HG02973 (cell line): Measurements from ENCODE around the gene LIN37.
"Not testable (repeated sequence)": the region's sequence is repeated elsewhere in the genome, so short reads cannot be mapped to it uniquely, and the experiment has no call there.

Experiments used
- ATAC-seq: cut with Tn5 transposase; IDR thresholded peaks from one replicate; pipeline ENCODE4 v1.9.1; 2021; ENCODE audit warnings: moderate library complexity; ENCODE audit not compliant: unreplicated experiment

Gene LIN37

GRCh38 chr19:35787227-35787799, 38.9 kb downstream of the LIN37 start:
- no peak for ATAC-seq

GRCh38 chr19:35788205-35788960, 40.0 kb downstream of the LIN37 start:
- no peak for ATAC-seq

GRCh38 chr19:35789195-35789977, 41.0 kb downstream of the LIN37 start:
- no peak for ATAC-seq

GRCh38 chr19:35789978-35790944, 41.9 kb downstream of the LIN37 start:
- ATAC-seq = no peak

GRCh38 chr19:35790981-35791813, 42.8 kb downstream of the LIN37 start:
- ATAC-seq = no peak

GRCh38 chr19:35791814-35792279, 43.5 kb downstream of the LIN37 start:
- no peak for ATAC-seq

- ATAC-seq = no peak
Observed at GRCh38 chr19:35792312-35792711, 43.9 kb downstream of the LIN37 start.

- ATAC-seq = no peak
Observed at GRCh38 chr19:35792888-35793287, 44.5 kb downstream of the LIN37 start.

GRCh38 chr19:35793381-35794165, 45.2 kb downstream of the LIN37 start:
- ATAC-seq = no peak

GRCh38 chr19:35795564-35795963, 47.2 kb downstream of the LIN37 start:
- ATAC-seq = not testable (repeated sequence)

GRCh38 chr19:35796645-35797542, 48.5 kb downstream of the LIN37 start:
- no peak for ATAC-seq

GRCh38 chr19:35797663-35798062, 49.3 kb downstream of the LIN37 start:
- ATAC-seq = no peak

- ATAC-seq = no peak
Observed at GRCh38 chr19:35801828-35802227, 53.5 kb downstream of the LIN37 start.
